Sciatic nerve (tissue), 2 donors: ENCODE data around the gene SLX9. TPM values are rescaled to one million over a fixed set of nuclear protein-coding genes. Genes with fewer than 3 reads are reported as not detected.
A peak's percentile ranks its signal among the peaks of the same experiment; 100 is the strongest.
"Not testable (repeated sequence)": the region's sequence is repeated elsewhere in the genome, so short reads cannot be mapped to it uniquely, and the experiment has no call there.

Source experiments
- ATAC-seq: fragments of 200-7000 bp; cut with Tn5 transposase; one replicate; pipeline ENCODE4 v1.9.1; 2020; ENCODE audit warnings: mild to moderate bottlenecking, moderate library complexity
- DNase-seq: peaks from one replicate; pipeline ENCODE4 v3.0.0-alpha.2; 2020; ENCODE audit warnings: low spot score
- intact Hi-C: fragments of 100-400 bp; cut with DNase I; formaldehyde crosslinking; loops from one replicate; pipeline ENCODE4 v1.14.2; 2022
- total RNA-seq: library from RNA; stranded (reverse); fragmentation: NEBNext Ultra II Directional; extraction: Animal tissue kit (Norgen Biotek cat#: 25700); gene quantifications from one replicate; pipeline ENCODE4 v1.2.1, GENCODE V29; 2021
- donor health status: DM: no; HTN: no; CAD: no.
- donor health status: DM: no; HTN: no; CAD: no.

Gene SLX9
- total RNA-seq, 1 donor from 2014 or later: 17.1 TPM

DNA sequence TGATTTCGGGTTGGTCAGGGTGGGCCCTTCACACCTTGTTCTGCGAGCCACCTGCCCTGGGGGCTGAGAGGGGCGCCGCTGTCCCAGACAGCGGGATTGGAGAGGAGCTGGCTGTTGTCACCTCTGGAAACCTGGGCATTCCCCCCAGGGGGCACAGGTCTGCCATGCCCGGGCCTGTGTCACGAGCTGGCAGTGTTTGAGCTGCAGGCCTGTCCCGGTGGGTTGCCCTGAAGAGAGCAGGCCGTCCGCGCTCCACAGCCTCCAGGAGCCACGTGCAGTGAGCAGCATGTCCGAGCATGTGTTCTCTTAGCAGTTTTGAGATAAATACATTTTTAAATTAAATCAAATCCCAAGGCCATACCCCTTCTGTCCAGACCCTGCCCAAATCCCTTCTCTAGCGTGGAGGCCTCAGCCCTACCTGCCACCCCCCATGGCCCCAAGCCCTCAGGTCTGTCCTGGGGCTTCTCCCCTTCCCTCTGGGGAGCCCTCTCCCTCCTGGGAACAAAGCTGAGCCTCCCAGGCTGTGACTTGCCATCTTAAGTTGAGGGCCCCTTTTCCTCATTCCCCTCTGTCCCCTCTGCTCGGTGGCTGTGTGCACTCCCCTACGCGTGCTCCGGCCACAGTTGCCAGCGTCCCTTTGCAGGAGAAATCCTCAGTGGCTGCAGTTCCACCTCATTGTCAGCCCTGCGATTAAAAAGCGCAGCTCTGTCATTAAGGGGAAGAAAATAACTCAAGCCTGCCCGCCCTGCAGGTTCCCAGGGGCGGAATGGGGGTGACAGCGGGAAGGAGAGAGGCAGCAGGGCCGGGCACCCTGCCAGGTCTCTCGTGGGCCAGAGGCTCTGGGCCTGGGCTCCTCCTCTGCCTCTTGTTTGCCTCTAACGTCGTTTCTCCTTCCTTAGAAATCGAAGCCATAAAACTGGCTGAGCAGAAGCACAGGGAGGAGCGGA lies 26.6 kb downstream of the SLX9 start:
- DNase-seq: no peak
- peak; percentile 58 for ATAC-seq
- intact Hi-C loops: loop anchor here (5.0 kb wide), 1 partner anchor 1061 kb away; no protein-coding TSS in a partner anchor

DNA sequence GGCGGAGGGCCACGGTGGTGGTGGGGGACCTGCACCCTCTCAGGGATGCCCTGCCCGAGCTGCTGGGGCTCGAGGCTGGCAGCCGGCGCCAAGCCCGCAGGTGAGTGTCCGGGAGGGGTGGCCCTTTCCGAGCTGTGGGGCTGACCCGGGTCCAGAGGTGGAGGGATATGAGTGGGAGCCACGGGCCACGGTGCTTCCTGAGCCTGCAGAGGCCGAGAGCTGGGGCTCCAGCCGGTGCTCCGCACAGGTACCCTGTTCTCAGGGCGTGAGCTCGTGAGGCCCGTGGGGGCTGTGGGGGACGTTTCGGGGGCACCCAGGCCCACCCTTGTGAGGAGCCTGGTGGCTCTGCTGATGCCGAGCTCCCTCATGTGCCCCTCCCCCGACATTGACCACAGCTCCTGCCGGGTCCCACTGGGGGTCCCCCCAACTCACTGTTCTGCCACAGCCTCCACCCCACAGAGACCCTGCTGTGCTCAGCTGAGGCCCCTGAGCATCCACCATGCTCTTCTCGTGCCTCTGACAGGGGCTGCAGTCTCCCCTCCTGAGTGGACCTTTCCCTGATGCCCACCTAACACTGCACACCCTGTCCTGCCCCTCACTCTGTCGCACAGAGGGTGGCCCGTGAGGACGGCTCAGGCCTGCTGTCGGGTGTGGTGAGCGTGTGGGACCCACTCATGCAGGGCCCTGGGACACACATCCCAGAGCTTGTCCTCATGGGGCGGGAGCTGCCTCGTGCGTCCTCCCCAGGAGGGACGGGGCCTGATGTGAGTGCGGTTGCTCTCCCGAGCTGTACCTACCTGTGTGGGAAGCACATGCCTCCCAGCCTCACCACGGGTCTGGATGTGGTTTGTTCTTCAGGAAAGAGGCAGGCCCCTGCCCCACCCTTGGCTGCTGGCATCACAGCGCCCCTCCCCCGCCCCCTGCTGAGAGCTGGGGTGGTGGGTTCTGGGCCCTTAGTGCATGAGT lies 27.5 kb downstream of the SLX9 start:
- ATAC-seq: peak; percentile 3
- DNase-seq: no peak
- intact Hi-C loops: loop anchor here (5.0 kb wide), 1 partner anchor 1060 kb away; no protein-coding TSS in a partner anchor

DNA sequence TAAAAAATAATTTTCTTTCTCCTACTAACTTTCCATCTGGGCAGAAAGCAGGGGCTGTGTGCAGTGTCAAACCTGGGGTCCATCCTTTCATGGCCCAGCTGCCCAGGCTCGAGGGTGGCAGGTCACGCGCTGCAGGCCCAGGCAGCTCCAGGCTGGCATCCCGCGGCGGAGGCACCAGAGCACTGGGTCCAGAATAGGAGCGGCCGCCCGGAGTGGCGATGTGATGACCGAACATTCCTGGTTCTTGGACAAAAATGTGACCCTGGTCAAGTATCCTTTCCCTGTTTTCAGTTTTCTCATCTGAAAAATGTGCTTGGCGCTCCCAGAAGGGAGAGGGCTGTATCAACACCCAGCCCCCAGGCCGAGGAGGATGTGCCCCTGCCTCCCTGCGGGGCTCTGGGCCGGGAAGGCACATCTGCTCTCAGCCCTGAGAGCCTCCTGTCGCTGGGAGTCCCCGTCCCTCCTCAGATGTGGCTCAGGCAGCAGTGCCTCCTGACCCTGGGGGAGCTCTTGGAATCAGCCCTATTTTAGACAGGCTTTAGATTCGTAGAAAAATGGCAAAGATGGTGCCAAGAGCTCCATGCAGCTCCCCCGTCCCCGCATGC lies 29.3 kb downstream of the SLX9 start:
- intact Hi-C loops: loop anchor here (5.0 kb wide), 1 partner anchor 1058 kb away; no protein-coding TSS in a partner anchor
- DNase-seq (no peak), ATAC-seq (no peak)

DNA sequence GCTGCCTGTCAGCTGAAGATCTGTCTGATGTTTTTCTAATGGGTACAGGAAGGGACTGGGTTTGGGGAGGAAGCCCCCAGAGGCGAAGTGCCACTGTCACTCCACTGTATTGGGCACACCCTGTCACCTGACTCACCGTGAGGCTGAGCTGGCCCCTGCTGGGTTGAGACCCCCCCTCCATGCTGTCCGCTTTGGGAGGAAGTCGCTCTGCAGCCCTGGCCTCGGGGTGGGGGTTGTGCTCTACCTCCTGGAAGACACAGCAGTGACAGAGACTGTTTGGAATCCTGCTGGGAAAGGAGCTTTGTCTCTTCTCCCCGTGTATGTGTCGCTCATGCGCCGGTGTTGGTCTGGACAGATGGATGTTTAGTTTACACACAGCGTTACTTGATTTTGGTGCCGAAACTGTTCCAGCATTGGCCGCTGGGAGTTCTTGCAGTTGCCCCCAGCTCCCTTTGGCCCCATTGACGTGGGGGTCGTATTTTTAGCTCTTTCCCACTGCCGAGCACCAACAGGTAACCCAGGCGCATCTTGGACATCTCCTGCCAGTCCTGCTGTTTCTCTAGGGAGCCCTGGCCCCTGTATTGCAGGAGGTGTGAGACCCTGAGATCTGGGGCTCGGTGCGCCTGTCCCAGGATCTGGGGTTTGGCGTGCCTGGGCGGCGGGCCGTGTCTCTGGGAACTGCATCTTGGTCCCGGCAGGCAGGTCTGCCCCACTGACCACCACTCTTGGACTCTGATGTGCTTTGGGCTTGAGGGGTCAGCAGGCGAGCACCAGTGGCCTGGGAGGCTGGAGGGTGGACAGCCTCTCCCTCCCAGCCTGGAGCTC lies 30.3 kb downstream of the SLX9 start:
- ATAC-seq: no peak
- intact Hi-C loops: loop anchor here (5.0 kb wide), 1 partner anchor 1057 kb away; no protein-coding TSS in a partner anchor
- DNase-seq: no peak

DNA sequence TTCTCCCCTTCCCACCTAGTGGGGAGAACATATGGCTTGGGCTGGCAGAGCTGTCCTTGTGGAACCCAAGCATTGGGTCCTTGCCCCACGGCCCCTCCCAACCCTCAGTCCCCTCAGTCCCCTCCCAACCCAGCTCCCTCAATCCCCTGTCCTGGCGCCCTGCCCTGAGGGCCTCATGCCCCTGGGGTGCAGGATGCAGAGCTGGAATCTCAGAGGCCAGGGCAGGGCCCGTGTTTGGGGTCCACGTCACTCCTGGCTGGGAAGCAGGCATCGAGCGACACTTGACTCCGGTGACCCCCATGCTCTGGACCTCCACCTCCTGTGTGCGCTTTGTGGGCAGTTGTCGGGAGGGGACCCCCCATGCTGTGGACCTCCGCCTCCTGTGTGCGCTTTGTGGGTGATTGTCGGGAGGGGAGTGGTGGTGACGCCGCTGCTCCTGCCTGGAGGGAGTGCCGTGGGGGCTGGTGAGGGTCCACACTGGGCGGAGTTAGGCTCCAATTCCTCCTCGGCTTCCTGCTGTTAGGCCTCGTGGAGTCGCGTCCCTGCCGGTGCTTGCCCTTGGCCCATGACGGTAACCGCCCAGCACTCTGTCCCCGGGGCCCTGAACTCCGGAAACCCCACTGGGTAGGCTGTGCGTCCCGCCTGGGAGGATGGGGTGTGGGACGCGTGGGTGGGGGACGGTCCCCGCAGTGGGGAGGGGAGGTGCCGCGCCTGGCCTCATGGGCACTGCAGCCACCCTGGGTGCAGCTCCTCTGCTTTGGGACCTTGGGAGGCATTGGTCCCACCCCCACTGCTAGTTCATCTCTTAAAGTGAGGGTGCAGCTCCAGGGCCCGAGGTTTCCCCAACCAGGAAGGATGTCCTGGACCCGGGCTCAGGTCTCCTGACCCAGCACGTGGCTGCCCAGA lies 31.2 kb downstream of the SLX9 start:
- intact Hi-C loops: no loop called here
- ATAC-seq: no peak
- DNase-seq: no peak

DNA sequence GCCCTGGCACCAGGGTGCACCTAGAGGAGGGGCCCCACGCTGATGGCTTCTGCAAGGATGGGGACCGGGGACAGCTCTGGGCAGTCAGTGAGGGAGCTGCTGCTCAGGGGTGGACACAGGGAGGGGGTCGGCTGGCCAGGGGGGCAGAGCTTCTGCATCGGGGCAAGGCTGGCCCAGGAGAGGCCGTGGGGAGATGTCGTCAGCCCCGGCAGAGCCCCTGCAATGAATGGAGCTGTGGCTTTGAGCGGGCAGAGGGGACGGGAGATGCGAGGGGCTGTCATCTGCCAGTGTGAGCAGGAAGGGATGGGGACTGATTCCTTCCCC lies 31.8 kb downstream of the SLX9 start:
- DNase-seq (no peak), ATAC-seq (no peak)
- intact Hi-C loops: no loop called here

DNA sequence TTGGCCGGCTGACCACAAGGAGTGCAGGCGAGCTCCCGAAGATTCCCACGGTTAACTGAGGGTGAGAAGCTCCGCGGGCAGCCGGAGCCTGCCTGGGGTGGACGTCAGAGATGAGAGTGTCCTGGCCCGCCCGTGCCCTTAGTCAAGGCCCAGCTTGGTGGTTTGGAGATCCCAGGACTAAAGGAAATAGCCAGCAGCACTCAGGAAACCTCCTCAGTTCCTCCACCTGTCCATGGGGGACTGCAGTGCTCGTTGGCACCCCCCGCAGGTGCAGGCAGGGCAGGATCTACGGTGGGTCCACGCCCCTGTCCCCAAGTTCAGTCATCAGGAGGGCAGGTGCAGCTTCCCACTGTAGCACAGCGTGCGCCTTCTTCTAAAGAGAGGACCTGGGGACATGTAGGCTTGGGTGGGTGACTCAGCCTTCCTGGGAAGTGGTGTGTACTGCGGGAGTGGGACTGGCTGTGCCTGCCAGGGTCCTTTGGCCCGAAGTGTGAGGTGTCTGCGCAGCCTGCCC lies 32.5 kb downstream of the SLX9 start:
- no peak for DNase-seq
- no peak for ATAC-seq
- intact Hi-C loops: no loop called here

DNA sequence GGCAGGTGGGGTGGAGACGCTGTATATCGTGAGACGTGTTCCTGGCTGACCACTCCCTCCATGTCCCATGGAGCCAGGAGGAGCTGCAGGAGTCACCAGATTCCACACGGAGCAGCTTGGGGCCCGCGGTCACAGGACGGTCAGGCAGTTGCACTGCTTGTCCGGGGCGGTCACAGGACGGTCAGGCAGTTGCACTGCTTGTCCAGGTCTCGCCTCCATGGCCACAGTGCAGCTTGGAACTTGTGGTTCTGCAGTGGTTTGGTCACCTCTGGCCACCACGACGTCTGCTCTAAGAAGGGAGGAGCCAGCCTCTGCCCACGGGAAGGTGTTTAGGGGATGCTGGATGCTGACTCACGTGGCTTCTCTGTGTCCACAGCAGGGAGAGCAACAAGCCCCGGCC lies 33.0 kb downstream of the SLX9 start:
- intact Hi-C loops: no loop called here
- no peak for DNase-seq
- no peak for ATAC-seq

DNA sequence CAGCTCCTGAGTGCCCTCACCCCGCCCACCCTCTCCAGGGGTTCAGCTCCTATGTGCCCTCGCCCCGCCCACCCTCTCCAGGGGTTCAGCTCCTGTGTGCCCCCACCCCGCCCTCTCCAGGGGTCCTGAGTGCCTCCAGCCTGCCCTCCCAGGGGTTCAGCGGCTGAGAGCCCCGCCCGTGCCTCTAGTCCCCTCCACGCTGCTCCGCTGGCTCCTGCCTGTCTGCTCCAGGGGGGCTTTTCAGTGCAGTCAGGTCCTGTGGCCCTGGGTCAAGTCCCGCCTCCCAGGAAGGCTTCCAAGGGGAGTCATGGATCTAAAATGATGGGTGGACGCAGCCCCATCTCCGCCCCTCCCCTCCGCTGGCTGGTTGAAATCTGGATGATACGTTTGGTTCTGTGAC lies 33.8 kb downstream of the SLX9 start:
- intact Hi-C loops: no loop called here
- DNase-seq (no peak), ATAC-seq (no peak)

DNA sequence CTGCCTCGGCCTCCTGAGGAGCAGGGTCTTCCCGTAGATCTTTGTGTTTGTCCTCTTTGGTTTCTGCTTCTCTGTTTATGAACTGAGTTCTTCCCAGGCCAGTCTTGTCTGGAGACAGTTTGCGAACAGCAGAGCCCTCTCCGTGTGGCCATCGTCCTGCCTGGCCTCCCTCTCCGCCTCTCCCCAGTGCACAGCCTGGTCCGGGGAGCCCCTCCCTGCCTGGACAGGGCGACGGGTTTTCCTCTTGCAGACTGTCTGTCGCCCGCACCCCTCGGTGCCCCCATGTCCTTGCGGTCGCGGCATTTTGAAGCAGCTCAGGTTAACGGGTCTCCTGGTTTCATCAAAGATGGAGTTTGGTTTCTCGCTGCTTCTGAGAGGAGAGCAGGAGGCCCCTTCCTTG lies 34.8 kb downstream of the SLX9 start:
- DNase-seq (no peak), ATAC-seq (no peak)
- intact Hi-C loops: no loop called here

DNA sequence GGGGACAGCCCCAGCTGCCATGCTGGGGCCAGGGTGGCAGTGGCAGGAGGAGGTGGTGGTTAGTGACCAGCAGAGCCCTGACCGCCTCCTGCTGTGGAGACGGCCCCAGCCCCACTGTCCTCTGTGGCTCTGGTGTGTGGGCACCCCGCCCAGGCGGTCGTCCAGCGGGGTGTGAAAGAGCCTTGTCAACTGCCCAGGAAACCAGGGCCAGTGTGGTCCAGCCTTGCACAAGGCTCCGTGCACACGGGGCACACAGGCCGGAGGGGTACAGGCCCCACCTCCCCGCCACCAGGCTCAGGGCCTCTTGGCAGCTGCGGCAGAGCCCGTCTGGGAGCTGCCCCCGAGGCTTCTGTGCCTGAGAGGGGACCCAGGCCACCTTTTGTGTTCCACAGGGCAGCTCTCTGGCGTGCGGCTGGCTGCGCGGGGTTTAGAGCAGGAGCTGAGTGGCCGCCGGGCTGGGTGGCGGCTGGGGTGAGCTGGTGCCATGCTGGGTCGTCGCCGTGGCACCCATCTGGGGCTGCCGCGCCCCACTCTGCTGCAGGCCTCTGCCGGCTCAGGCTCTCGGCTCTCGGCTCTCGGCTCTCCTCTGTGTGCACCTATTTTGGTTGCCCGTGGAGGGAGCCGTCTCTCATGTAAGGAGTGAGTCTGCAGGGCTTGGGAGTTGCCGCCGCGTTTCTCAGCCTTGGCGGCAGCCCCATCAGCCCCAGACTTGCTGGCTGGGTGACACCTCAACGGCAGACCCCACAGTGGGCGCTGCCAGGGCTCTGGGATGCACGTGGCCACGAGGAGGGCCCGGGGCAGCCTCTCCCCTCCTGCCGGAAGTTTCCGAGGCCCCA lies 36.1 kb downstream of the SLX9 start:
- intact Hi-C loops: no loop called here
- DNase-seq (no peak), ATAC-seq (peak; percentile 21)

DNA sequence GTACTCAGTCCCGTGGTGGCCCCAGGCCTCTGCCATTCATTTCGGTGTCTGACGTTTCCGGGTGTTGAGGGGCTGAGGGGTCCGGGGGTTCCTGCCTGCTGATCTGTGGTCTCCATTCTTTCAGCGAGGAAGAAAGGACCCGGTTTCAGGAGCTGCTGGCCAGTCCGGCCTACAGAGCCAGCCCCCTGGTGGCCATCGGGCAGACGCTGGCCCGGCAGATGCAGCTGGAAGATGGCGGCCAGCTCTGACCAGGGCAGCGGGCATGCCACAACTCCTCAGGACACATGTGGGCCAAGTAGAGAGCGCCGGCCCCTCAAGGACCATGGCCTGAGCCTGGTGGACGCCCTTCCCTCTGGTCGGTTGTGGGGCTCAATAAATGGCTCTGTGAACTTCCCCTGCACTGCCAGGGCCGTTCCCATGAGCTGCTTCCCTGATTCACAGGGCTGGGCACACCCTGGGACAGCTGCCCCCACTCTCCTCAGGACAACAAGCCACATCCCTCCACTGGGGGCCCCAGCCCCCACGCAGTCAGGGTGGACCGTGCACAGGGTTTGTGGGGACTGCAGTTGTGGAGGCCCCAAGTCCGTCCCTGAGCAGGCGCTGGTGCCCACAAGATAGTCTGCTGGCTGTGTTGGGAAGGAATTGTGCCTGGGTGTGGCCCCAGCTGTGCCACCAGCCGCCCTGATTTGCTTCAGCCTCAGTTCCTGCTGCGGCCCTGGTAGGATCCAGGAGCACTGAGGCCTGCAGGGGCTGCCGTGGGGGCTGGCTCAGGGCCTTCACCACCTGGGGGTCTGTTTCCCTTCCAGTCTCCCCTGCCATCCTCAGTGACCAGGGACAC lies 36.9 kb downstream of the SLX9 start:
- intact Hi-C loops, DNase-seq, ATAC-seq: not testable (repeated sequence)

DNA sequence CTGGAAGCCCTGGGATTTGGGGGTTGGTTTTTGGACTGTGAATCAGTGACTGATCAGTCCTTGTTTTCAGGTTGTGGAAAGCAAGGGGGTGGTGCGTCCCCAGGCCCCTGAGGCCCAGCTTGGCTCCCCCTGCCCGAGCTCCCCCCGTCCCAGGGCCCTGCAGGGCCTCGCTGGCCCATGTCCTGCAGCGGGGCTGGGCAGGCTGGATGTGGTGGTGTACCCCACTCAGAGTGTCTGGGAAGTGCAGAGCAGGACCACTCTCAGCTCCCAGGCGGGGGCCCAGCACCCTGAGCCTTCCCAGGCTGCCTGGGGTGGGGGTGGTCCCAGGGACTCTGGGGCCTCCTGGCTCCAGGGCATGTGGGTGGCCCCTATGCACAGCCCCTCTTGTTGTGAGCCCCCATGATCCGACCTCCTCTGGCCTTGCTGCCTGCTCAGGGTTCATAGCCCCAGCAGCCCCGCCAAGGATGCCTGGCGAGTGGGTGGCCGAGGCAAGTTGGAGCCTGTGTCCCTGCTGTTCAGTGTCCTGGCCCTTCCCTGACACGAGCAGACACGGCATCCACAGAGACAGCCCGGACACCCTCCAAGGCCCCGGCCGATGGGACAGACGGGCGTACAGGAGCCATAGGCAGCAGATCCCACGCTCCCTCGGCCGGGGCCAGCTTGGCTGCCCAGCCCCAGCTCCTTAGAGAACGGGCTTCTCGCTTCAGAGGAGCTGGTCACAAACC lies 37.9 kb downstream of the SLX9 start:
- no peak for DNase-seq
- intact Hi-C loops: no loop called here
- no peak for ATAC-seq

DNA sequence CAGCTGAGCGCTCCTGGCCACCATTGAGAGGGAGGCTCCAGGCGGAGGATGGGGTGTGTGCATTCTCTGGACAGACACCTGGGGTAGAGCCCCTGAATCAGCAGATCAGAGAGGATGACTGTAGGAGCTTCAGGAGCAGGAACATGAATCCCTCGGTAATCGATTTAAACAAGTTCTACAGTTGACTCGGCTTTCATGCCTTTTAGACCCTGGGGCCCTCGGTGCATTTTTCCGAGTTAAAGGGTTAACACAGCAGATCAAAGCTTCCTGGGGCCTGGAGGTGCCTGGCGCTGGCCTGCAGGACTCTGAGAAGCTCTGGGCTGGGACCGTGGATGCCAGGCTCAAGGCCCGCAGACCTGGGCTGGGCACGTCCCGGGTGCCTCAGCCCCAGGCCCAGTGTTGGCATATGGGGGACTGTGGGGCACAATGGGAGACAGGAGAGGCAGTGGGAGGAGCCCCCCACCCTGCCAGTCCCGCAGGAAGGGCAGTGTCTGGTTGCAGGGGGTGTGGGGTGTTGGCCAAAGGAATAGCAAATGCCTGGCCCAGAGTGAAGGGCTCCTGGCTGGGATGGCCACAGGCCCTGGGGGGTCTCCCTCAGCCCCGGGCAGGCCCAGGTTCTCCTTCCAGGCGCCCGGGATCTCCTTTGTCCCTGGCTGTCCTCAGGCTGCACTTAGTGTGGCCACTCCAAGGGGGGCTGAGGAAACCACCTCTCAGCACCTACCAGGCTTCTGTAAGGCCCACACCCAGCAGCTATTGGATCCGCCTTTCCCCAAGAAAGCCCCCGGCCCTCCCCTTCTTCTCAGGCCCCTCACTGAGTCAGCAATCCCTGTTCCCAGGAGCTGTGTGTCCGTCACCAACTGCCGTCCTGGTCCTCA lies 40.1 kb downstream of the SLX9 start:
- intact Hi-C loops: no loop called here
- DNase-seq (no peak), ATAC-seq (no peak)
